HepG2 (cell line): ENCODE measurements around the gene METAP1D. TPM values are rescaled to one million over a fixed set of nuclear protein-coding genes. Genes with fewer than 3 reads are reported as not detected.
A peak's percentile ranks its signal among the peaks of the same experiment; 100 is the strongest.

Source experiments
- AGO2 ChIP-seq: fragments of 200-400 bp; formaldehyde crosslinking; optimal IDR thresholded peaks from 2 replicates; pipeline ENCODE3; 2017; ENCODE audit warnings: mild to moderate bottlenecking, low read depth, low read length, moderate library complexity
- FOXA1 ChIP-seq, 2 experiments: fragments of 450-650 bp in 1 of 2; sonication (generic) in 1 of 2; formaldehyde crosslinking in 1 of 2; IDR thresholded peaks; 2 replicates each; pipeline versions ENCODE4 v1.4.0 to v1.6.1; 2016 to 2020; ENCODE audit warnings: missing genetic modification reagents in 1 of 2
- FOXO4 ChIP-seq: sonication (generic); formaldehyde crosslinking; conservative IDR thresholded peaks from 2 replicates; pipeline ENCODE4 v1.8.1; 2023; ENCODE audit warnings: missing genetic modification reagents
- HNRNPLL ChIP-seq: fragments of 200-400 bp; formaldehyde crosslinking; IDR thresholded peaks from 2 replicates; pipeline ENCODE4 v1.6.1; 2017; ENCODE audit warnings: mild to moderate bottlenecking, low read depth, low read length; ENCODE audit not compliant: poor library complexity, severe bottlenecking
- IRF9 ChIP-seq: sonication (generic); formaldehyde crosslinking; IDR thresholded peaks from 2 replicates; pipeline ENCODE4 v1.8.0; 2022; ENCODE audit warnings: missing genetic modification reagents, mild to moderate bottlenecking, borderline replicate concordance
- ISX ChIP-seq: sonication (generic); formaldehyde crosslinking; conservative IDR thresholded peaks from 2 replicates; pipeline ENCODE4 v1.5.0; 2020; ENCODE audit warnings: missing genetic modification reagents
- KAT2B ChIP-seq: fragments of 150-350 bp; IDR thresholded peaks from 2 replicates; pipeline ENCODE4 v1.6.1; 2014; ENCODE audit warnings: low read depth, low read length, borderline replicate concordance
- MBNL3 ChIP-seq: fragments of 250-450 bp; sonication (Bioruptor Pico); conservative IDR thresholded peaks from 2 replicates; pipeline ENCODE4 v1.8.0; 2022; ENCODE audit warnings: mild to moderate bottlenecking, inconsistent platforms
- SP5 ChIP-seq: IDR thresholded peaks from 2 replicates; pipeline ENCODE4 v1.6.1; 2016; ENCODE audit warnings: low read depth, borderline replicate concordance
- SPEN ChIP-seq: sonication (generic); formaldehyde crosslinking; IDR thresholded peaks from 2 replicates; pipeline ENCODE4 v1.5.1; 2020; ENCODE audit warnings: low read depth, mild to moderate bottlenecking, missing genetic modification reagents
- XBP1 ChIP-seq: sonication (generic); formaldehyde crosslinking; IDR thresholded peaks from 2 replicates; pipeline ENCODE4 v1.5.0; 2020; ENCODE audit warnings: missing genetic modification reagents
- ZFP91 ChIP-seq: sonication (generic); formaldehyde crosslinking; IDR thresholded peaks from 2 replicates; pipeline ENCODE4 v1.9.0; 2022; ENCODE audit warnings: missing genetic modification reagents, mild to moderate bottlenecking, borderline replicate concordance
- ZNF33B ChIP-seq: sonication (generic); formaldehyde crosslinking; IDR thresholded peaks from 2 replicates; pipeline ENCODE4 v1.5.1; 2020; ENCODE audit warnings: mild to moderate bottlenecking, missing genetic modification reagents
- ZNF350 ChIP-seq: sonication (generic); formaldehyde crosslinking; IDR thresholded peaks from 2 replicates; pipeline ENCODE4 v1.4.0; 2020; ENCODE audit warnings: mild to moderate bottlenecking, low read depth, missing genetic modification reagents, borderline replicate concordance
- ZNF530 ChIP-seq: sonication (generic); formaldehyde crosslinking; IDR thresholded peaks from 2 replicates; pipeline ENCODE4 v1.5.0; 2020; ENCODE audit warnings: low read depth, mild to moderate bottlenecking, missing genetic modification reagents
- ZNF614 ChIP-seq: IDR thresholded peaks from 2 replicates; pipeline ENCODE4 v1.6.1; 2018; ENCODE audit warnings: missing biosample characterization, missing genetic modification reagents, inconsistent platforms, borderline replicate concordance
- ZNF652 ChIP-seq: IDR thresholded peaks from 2 replicates; pipeline ENCODE4 v1.6.1; 2016; ENCODE audit warnings: low read depth, borderline replicate concordance
- polyA plus RNA-seq, 8 experiments: library from polyadenylated mRNA; depleted of rRNA in 3 of 8; stranded (reverse) in 7 of 8; unstranded in 1 of 8; fragments of >200 nt; fragmentation: Illumina TruSeq in 4 of 8; extraction: Trizol in 4 of 8; gene quantifications; 2 replicates each; pipeline versions ENCODE4 v1.2.1 to v1.2.3, GENCODE V29; 2011 to 2016; ENCODE audit warnings: low read depth in 4 of 8, missing spikeins in 1 of 8, mixed read lengths in 1 of 8; ENCODE audit not compliant: insufficient read depth in 1 of 8
- total RNA-seq, 5 experiments: library from RNA; depleted of rRNA; stranded (reverse); fragments of >200 nt; fragmentation: Illumina TruSeq; extraction: Trizol; gene quantifications; 2 replicates each; pipeline ENCODE4 v1.2.3, GENCODE V29; 2016; ENCODE audit warnings: low read depth in 1 of 5
- TF ChIP-seq, protein P1 (sequence below): sonication (generic); formaldehyde crosslinking; IDR thresholded peaks from 2 replicates; pipeline ENCODE4 v1.8.1; 2022; ENCODE audit warnings: mild to moderate bottlenecking, missing genetic modification reagents
- TF ChIP-seq, protein P2 (sequence below): sonication (generic); formaldehyde crosslinking; IDR thresholded peaks from 2 replicates; pipeline ENCODE4 v1.4.0; 2020; ENCODE audit warnings: mild to moderate bottlenecking, missing genetic modification reagents
- TF ChIP-seq, protein P3 (sequence below): sonication (generic); formaldehyde crosslinking; IDR thresholded peaks from 2 replicates; pipeline ENCODE4 v1.5.0; 2020; ENCODE audit warnings: missing genetic modification reagents, mild to moderate bottlenecking, borderline replicate concordance

METAP1D gene
- total and polyA plus RNA-seq, 2 of the 13 experiments (the other 11 are each of a cell fraction or from before 2014, with no cell fraction given), result 14.7 to 21.6 TPM

DNA sequence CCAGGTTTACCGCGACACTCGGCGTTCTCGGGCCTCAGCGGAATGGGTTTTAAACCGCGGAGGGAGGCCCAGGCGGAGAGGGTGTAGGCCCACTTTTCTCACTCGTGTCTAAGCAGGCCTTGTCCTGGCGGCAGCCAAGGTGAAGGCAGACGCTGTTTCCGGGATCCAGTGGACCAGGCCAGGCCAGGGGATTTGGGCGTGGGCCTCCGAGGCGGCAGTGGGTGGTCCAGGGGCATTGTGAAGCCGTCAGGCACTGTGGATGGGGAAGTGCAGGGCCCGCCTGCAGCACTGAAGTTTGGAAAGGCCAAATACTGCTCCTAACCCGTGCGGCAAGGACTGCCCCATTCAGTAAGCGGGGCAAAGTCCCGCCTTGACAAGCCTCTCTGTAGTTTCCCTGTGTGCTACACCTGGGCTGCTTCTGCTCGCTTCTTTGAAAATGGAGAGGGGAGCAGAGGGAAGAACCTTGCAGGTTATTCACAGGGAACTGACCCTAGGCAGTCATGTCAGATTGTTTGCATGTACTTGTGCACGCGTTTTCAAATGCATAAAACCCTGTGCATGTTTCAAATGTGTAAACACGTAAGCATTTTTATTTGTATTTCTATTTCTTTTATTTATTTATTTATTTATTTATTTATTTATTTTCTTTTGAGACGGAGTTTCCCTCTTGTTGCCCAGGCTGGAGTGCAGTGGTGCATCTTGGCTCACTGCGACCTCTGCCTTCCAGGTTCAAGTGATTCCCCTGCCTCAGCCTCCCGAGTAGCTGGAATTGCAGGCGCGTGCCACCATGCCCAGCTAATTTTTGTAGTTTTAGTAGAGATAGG, 110.4 kb downstream of the METAP1D start (continued):
- TF ChIP-seq FOXA1 (IDR thresholded peaks at IDR 0.05), result no peak
- TF ChIP-seq FOXA1 (CRISPR knock-in tag; IDR thresholded peaks at IDR 0.05), result 0 out of 2 replicates have a peak, but pooled peaks have one; percentile 8
- TF ChIP-seq MBNL3 (CRISPR knock-in tag), result no peak
- TF ChIP-seq SP5 (CRISPR knock-in tag), result no peak
- TF ChIP-seq ZNF33B (CRISPR knock-in tag), result no peak
- TF ChIP-seq, protein P1, sequence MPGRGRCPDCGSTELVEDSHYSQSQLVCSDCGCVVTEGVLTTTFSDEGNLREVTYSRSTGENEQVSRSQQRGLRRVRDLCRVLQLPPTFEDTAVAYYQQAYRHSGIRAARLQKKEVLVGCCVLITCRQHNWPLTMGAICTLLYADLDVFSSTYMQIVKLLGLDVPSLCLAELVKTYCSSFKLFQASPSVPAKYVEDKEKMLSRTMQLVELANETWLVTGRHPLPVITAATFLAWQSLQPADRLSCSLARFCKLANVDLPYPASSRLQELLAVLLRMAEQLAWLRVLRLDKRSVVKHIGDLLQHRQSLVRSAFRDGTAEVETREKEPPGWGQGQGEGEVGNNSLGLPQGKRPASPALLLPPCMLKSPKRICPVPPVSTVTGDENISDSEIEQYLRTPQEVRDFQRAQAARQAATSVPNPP (CRISPR knock-in tag), result no peak
- TF ChIP-seq ZFP91, result peak; percentile 31; the same call in 1 of the 2 replicates
- TF ChIP-seq SPEN, result 0 out of 2 replicates have a peak, but pooled peaks have one; percentile 35
- peak; percentile 53 for TF ChIP-seq HNRNPLL
- TF ChIP-seq AGO2, result no peak
- TF ChIP-seq XBP1 (CRISPR knock-in tag), result no peak
- no peak for TF ChIP-seq ZNF614 (CRISPR knock-in tag)
- TF ChIP-seq, protein P2, sequence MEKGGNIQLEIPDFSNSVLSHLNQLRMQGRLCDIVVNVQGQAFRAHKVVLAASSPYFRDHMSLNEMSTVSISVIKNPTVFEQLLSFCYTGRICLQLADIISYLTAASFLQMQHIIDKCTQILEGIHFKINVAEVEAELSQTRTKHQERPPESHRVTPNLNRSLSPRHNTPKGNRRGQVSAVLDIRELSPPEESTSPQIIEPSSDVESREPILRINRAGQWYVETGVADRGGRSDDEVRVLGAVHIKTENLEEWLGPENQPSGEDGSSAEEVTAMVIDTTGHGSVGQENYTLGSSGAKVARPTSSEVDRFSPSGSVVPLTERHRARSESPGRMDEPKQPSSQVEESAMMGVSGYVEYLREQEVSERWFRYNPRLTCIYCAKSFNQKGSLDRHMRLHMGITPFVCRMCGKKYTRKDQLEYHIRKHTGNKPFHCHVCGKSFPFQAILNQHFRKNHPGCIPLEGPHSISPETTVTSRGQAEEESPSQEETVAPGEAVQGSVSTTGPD (CRISPR knock-in tag), result no peak
- no peak for TF ChIP-seq KAT2B
- TF ChIP-seq ZNF530 (CRISPR knock-in tag), result no peak
- TF ChIP-seq ISX, result no peak
- TF ChIP-seq, protein P3, sequence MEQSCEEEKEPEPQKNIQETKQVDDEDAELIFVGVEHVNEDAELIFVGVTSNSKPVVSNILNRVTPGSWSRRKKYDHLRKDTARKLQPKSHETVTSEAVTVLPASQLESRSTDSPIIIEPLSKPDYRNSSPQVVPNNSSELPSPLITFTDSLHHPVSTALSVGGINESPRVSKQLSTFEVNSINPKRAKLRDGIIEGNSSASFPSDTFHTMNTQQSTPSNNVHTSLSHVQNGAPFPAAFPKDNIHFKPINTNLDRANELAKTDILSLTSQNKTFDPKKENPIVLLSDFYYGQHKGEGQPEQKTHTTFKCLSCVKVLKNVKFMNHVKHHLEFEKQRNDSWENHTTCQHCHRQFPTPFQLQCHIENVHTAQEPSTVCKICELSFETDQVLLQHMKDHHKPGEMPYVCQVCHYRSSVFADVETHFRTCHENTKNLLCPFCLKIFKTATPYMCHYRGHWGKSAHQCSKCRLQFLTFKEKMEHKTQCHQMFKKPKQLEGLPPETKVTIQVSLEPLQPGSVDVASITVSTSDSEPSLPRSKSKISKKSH (CRISPR knock-in tag), result 0 out of 2 replicates have a peak, but pooled peaks have one; percentile 43
- 0 out of 2 replicates have a peak, but pooled peaks have one; percentile 46 for TF ChIP-seq IRF9 (CRISPR knock-in tag)
- TF ChIP-seq ZNF652, result no peak
- no peak for TF ChIP-seq ZNF350 (CRISPR knock-in tag)
- TF ChIP-seq FOXO4 (CRISPR knock-in tag), result no peak
